ENCODE data around the gene ARHGEF4. TPM values are rescaled to one million over a fixed set of nuclear protein-coding genes. Genes with fewer than 3 reads are reported as not detected.

Gene ARHGEF4
- total and polyA plus RNA-seq, 2 donors (not counting 3 experiments of a cell fraction or from before 2014, with no cell fraction given) = not detected

DNA sequence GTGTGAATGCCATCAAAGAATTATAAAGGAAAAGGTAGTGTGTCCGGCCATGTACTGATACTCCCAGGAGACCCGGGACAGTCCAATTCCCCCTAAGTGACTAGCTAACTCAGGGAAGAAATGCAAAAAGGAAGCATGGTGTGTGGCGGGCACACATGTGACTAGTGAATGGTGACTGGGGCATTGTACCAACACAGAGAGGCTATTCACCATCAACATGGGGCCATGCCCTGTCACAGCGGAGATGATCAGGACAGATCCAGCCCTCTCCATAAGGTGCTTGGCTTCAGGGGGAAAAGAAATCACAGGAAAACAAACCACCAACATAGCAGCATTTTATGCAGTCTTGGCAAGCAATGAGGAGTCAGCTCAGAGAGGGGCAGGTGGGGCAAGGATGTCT, 222.2 kb downstream of the ARHGEF4 start:
- Histone ChIP-seq H3K27ac (ENCODE audit: insufficient read depth, low read depth, low read length) (no peak overlapping the region), H3K4me1 (ENCODE audit: control insufficient read depth, extremely low read depth, insufficient read depth, low read length) (peaks cover 4% of the 10 kb centered on the region), H3K9me1 (replicated peaks; ENCODE audit: control insufficient read depth, extremely low read depth, insufficient read depth, low read length) (no peaks in the 10 kb centered on the region), H3K4me3 (replicated peaks in 1 of 3; ENCODE audit: insufficient read depth in 1 of 3, low read depth in 1 of 3, low read length in 3 of 3) (no peak overlapping the region), H3K36me3 (ENCODE audit: control insufficient read depth in 2 of 2, extremely low read depth in 1 of 2, insufficient read depth in 2 of 2, low read length in 2 of 2) (peaks cover 19 to 25% of the 10 kb centered on the region in 2 experiments), H3K9ac (replicated peaks; ENCODE audit: extremely low read depth, insufficient read depth, low read length) (no peak overlapping the region), H4K20me1 (replicated peaks; ENCODE audit: control insufficient read depth, extremely low read depth, insufficient read depth, low read length) (peaks cover 12% of the 10 kb centered on the region), H2AFZ (ENCODE audit: low read depth, low read length) (no peak overlapping the region), H3K27me3 (ENCODE audit: control insufficient read depth in 2 of 2, insufficient read depth in 2 of 2, low read length in 2 of 2) (no peaks in the 10 kb centered on the region), H3K79me2 (ENCODE audit: control insufficient read depth, insufficient read depth, low read length) (peaks cover 85% of the 10 kb centered on the region), H3K4me2 (ENCODE audit: insufficient read depth, low read length) (no peak overlapping the region), H3K9me3 (replicated peaks; ENCODE audit: control insufficient read depth, insufficient read depth, low read length) (no peaks in the 10 kb centered on the region)
- FAIRE-seq = no peak
- dilution Hi-C loops (cut with MboI; ENCODE audit: extremely low pct_ligation_motif_present, low sequenced_read_pairs) = no loop called here
- intact Hi-C loops (cut with micrococcal nuclease) = no loop called here
- DNase-seq (ENCODE audit: low read depth, low spot score) = no peak
- CTCF ChIA-PET = no interaction called here
- TF ChIP-seq, protein P1, sequence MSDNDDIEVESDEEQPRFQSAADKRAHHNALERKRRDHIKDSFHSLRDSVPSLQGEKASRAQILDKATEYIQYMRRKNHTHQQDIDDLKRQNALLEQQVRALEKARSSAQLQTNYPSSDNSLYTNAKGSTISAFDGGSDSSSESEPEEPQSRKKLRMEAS (IDR thresholded peaks at IDR 0.05; ENCODE audit: insufficient read depth, insufficient read length) = no peak
- TF ChIP-seq POLR2AphosphoS5 (IDR thresholded peaks at IDR 0.05; ENCODE audit: insufficient read depth, low read depth, low read length) (no peak), JUN (IDR thresholded peaks at IDR 0.05; ENCODE audit: borderline replicate concordance, insufficient read depth, insufficient read length, low read depth) (no peak), EZH2 (IDR thresholded peaks at IDR 0.05; ENCODE audit: borderline replicate concordance, low read depth, low read length, severe bottlenecking) (no peak)
- TF ChIP-seq, protein P2, sequence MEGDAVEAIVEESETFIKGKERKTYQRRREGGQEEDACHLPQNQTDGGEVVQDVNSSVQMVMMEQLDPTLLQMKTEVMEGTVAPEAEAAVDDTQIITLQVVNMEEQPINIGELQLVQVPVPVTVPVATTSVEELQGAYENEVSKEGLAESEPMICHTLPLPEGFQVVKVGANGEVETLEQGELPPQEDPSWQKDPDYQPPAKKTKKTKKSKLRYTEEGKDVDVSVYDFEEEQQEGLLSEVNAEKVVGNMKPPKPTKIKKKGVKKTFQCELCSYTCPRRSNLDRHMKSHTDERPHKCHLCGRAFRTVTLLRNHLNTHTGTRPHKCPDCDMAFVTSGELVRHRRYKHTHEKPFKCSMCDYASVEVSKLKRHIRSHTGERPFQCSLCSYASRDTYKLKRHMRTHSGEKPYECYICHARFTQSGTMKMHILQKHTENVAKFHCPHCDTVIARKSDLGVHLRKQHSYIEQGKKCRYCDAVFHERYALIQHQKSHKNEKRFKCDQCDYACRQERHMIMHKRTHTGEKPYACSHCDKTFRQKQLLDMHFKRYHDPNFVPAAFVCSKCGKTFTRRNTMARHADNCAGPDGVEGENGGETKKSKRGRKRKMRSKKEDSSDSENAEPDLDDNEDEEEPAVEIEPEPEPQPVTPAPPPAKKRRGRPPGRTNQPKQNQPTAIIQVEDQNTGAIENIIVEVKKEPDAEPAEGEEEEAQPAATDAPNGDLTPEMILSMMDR (IDR thresholded peaks at IDR 0.05; ENCODE audit: extremely low read depth in 1 of 2, insufficient read depth in 1 of 2, low read depth in 1 of 2, low read length in 2 of 2) = no peak
- no TSS peak for BruUV-seq (replicated peaks)
- POLR2A ChIA-PET = no interaction called here

Measured in endothelial cell of umbilical vein (primary cell).